LNCAP (cell line): ENCODE results near the gene PROZ.

Experiments
- TF ChIP-seq, protein P1 (sequence below): fragments of 450-650 bp; IDR thresholded peaks from 2 replicates; pipeline ENCODE4 v1.5.1; 2017; ENCODE audit warnings: mild to moderate bottlenecking

Gene PROZ

GRCh38 chr13:113169277-113170272, 11.1 kb downstream of the PROZ start:
- TF ChIP-seq, protein P1, sequence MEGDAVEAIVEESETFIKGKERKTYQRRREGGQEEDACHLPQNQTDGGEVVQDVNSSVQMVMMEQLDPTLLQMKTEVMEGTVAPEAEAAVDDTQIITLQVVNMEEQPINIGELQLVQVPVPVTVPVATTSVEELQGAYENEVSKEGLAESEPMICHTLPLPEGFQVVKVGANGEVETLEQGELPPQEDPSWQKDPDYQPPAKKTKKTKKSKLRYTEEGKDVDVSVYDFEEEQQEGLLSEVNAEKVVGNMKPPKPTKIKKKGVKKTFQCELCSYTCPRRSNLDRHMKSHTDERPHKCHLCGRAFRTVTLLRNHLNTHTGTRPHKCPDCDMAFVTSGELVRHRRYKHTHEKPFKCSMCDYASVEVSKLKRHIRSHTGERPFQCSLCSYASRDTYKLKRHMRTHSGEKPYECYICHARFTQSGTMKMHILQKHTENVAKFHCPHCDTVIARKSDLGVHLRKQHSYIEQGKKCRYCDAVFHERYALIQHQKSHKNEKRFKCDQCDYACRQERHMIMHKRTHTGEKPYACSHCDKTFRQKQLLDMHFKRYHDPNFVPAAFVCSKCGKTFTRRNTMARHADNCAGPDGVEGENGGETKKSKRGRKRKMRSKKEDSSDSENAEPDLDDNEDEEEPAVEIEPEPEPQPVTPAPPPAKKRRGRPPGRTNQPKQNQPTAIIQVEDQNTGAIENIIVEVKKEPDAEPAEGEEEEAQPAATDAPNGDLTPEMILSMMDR: no peak

GRCh38 chr13:113170511-113170910, 12.1 kb downstream of the PROZ start:
- TF ChIP-seq, protein P1: no peak

DNA sequence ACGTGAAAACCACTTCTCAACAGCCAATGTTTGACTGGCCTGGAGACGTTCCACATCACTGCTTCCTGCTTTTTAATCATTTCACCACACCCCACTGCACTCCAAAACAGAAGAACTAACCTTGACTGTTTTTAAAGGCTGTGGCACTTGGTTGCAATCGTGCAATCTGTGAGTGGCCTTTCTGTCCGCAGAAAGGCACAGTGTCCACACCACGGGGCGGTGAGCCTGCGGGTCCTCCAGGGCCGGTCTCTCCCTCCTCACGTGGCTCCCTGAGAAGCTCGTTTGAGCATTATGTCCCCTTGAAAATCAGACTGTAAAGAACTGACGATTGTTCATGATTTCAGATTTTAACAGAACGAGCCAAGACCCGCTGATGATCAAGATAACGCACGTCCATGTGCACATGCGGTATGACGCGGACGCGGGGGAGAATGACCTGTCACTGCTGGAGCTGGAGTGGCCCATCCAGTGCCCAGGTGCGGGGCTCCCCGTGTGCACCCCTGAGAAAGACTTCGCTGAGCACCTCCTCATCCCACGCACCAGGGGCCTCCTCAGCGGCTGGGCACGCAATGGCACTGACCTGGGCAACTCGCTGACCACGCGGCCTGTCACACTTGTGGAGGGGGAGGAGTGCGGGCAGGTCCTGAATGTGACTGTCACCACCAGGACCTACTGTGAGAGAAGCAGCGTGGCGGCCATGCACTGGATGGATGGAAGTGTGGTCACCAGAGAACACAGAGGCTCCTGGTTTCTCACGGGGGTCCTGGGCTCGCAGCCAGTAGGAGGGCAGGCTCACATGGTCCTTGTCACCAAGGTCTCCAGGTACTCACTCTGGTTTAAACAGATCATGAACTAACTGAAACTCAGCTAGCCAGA, 13.0 kb downstream of the PROZ start:
- TF ChIP-seq, protein P1: no peak

GRCh38 chr13:113172419-113172926, 14.0 kb downstream of the PROZ start:
- TF ChIP-seq, protein P1: no peak

DNA sequence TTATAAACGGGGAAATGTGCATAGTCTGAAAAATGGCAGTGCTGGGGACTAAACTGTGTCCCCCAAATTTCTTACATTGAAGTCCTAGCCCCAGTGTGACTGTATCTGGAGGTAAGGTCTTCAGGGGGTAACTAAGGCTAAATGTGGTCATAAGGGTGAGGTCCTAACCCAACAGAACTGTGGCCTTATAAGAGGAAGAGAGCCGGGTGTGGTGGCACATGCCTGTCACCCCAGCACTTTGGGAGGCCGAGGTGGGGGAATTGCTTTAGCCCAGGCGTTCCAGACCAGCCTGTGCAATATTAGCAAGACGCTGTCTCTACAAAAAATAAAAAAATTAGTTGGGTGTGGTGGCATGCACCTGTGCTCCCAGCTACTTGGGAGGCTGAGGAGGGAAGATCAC, 17.8 kb downstream of the PROZ start:
- TF ChIP-seq, protein P1: no peak

DNA sequence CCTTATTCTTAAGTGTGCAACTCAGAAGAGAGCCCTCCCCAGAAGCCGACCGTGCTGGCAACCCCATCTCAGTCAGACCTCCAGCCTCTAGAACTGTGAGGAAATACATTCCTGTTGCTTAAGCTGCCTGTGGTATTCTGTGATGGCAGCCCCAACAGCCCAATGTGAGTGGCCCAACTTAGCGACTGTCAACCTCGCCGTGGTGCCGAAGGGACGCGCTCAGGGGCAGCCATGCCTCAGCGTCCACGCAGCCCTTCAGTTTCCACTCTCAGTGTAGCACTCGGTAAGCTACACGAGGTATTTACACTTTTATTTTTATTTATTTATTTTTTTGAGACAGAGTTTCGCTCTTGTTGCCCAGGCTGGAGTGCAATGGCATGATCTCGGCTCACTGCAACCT, 18.4 kb downstream of the PROZ start:
- TF ChIP-seq, protein P1: no peak
